Keratinocyte (primary cell): ENCODE results near the gene RNASE13. TPM values are rescaled to one million over a fixed set of nuclear protein-coding genes. Genes with fewer than 3 reads are reported as not detected.

Experiments used
- DNase-seq: peaks from one replicate; pipeline ENCODE4 v3.0.0-alpha.2; 2011; ENCODE audit warnings: low read depth, missing footprints, low spot score
- FAIRE-seq: peaks from 2 replicates; lab custom pipeline; 2011; peaks lifted over from hg19 to GRCh38; lab: Jason Lieb, UNC
- H2AFZ ChIP-seq: 2 replicates; pipeline ENCODE4 v1.6.0; 2012; ENCODE audit warnings: low read length, control low read depth, inconsistent platforms; ENCODE audit not compliant: control insufficient read depth
- H3K27ac ChIP-seq: 2 replicates; pipeline ENCODE4 v1.5.1; 2011; ENCODE audit warnings: low read length; ENCODE audit not compliant: control insufficient read depth, insufficient read depth
- H3K27me3 ChIP-seq: 3 replicates; pipeline ENCODE4 v1.6.0; 2011; ENCODE audit warnings: low read length; ENCODE audit not compliant: control insufficient read depth, insufficient read depth; ENCODE audit errors: extremely low read depth
- H3K36me3 ChIP-seq, 2 experiments: 2 replicates in 1 of 2; 3 replicates in 1 of 2; pipeline ENCODE4 v1.5.1; 2011; ENCODE audit warnings: low read length in 2 of 2, mild to moderate bottlenecking in 1 of 2; ENCODE audit not compliant: control insufficient read depth in 2 of 2, insufficient read depth in 2 of 2; ENCODE audit errors: extremely low read depth in 1 of 2
- H3K4me1 ChIP-seq: 3 replicates; pipeline ENCODE4 v1.5.1; 2011; ENCODE audit warnings: low read length; ENCODE audit not compliant: control insufficient read depth, insufficient read depth; ENCODE audit errors: extremely low read depth
- H3K4me2 ChIP-seq: 3 replicates; pipeline ENCODE4 v1.6.0; 2011; ENCODE audit warnings: low read depth, low read length; ENCODE audit not compliant: control insufficient read depth, insufficient read depth; ENCODE audit errors: extremely low read depth
- H3K4me3 ChIP-seq, 3 experiments: fragments of 200-600 bp in 1 of 3; sonication (generic) in 1 of 3; 2 replicates in 2 of 3; 3 replicates in 1 of 3; pipeline ENCODE4 v1.5.1; 2011 to 2016; ENCODE audit warnings: low read length in 3 of 3, mild to moderate bottlenecking in 3 of 3, control low read depth in 2 of 3, inconsistent platforms in 1 of 3, low read depth in 1 of 3, mixed read lengths in 1 of 3, mixed run types in 1 of 3, moderate library complexity in 1 of 3; ENCODE audit not compliant: control insufficient read depth in 2 of 3, insufficient read depth in 2 of 3; ENCODE audit errors: extremely low read depth in 1 of 3
- H3K79me2 ChIP-seq: 2 replicates; pipeline ENCODE4 v1.6.0; 2012; ENCODE audit warnings: low read length; ENCODE audit not compliant: control insufficient read depth, insufficient read depth
- H3K9ac ChIP-seq: 3 replicates; pipeline ENCODE4 v1.6.0; 2011; ENCODE audit warnings: low read length; ENCODE audit not compliant: control insufficient read depth, insufficient read depth; ENCODE audit errors: extremely low read depth
- H3K9me1 ChIP-seq: 3 replicates; pipeline ENCODE4 v1.6.0; 2011; ENCODE audit warnings: low read length; ENCODE audit not compliant: control insufficient read depth, insufficient read depth; ENCODE audit errors: extremely low read depth
- H3K9me3 ChIP-seq: 2 replicates; pipeline ENCODE4 v1.5.1; 2012; ENCODE audit warnings: low read depth, low read length; ENCODE audit not compliant: control insufficient read depth
- H4K20me1 ChIP-seq: 3 replicates; pipeline ENCODE4 v1.6.0; 2011; ENCODE audit warnings: low read length; ENCODE audit not compliant: control insufficient read depth, insufficient read depth; ENCODE audit errors: extremely low read depth
- EZH2 ChIP-seq: IDR thresholded peaks from one replicate; pipeline ENCODE4 v1.6.1; 2012; ENCODE audit warnings: inconsistent platforms, mild to moderate bottlenecking, low read length, moderate library complexity
- dilution Hi-C: fragments of 300-500 bp; cut with MboI; formaldehyde crosslinking; loops from one replicate; pipeline ENCODE4 v1.7.0; 2020; ENCODE audit warnings: low sequenced_read_pairs; ENCODE audit not compliant: extremely low pct_ligation_motif_present
- polyA plus RNA-seq, 5 experiments: library from polyadenylated mRNA; depleted of rRNA in 3 of 5; stranded (reverse) in 3 of 5; stranded (forward) in 1 of 5; unstranded in 1 of 5; fragments of >200 nt; gene quantifications; 1 replicate in 1 of 5; 2 replicates in 3 of 5; 3 replicates in 1 of 5; pipeline versions ENCODE4 v1.2.1 to v1.2.3, GENCODE V29; 2011 to 2012; ENCODE audit warnings: missing spikeins in 2 of 5, low read depth in 1 of 5, low replicate concordance in 1 of 5
- TF ChIP-seq, protein P1 (sequence below), 3 experiments: IDR thresholded peaks in 1 of 3; conservative IDR thresholded peaks in 1 of 3; optimal IDR thresholded peaks in 1 of 3; 2 replicates in 2 of 3; 3 replicates in 1 of 3; pipeline versions ENCODE3 to v1.5.1; 2011; ENCODE audit warnings: low read length in 3 of 3, mild to moderate bottlenecking in 3 of 3, moderate library complexity in 2 of 3, control low read depth in 1 of 3, inconsistent platforms in 1 of 3; ENCODE audit not compliant: insufficient read depth in 2 of 3; ENCODE audit errors: extremely low read depth in 1 of 3

RNASE13 gene
- polyA plus RNA-seq, 1 donor (not counting 4 experiments of a cell fraction or from before 2014, with no cell fraction given): not detected

DNA sequence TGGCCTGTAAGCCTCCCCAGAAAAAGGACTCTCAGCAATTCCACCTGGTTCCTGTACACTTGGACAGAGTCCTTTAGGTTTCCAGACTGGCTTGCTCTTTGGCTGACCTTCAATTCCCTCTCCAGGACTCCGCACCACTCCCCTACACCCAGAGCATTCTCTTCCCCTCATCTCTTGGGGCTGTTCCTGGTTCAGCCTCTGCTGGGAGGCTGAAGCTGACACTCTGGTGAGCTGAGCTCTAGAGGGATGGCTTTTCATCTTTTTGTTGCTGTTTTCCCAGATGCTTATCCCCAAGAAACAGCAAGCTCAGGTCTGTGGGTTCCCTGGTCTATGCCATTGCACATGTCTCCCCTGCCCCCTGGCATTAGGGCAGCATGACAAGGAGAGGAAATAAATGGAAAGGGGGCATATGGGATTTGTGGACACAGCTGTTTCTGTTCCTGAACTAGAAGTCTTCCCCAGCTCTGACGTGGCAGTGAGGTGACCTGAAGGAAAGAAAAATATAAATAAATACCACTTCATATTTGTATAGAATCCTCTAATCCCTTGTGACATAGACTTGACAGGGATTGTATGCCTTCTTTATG is 8.9 kb upstream of the RNASE13 start:
- no peak overlapping the region for H3K9ac ChIP-seq
- no peaks in the 10 kb centered on the region for H3K9me1 ChIP-seq
- no peaks in the 10 kb centered on the region for H4K20me1 ChIP-seq
- DNase-seq (no peak), FAIRE-seq (no peak)
- H2AFZ ChIP-seq: no peak overlapping the region
- H3K27me3 ChIP-seq: no peaks in the 10 kb centered on the region
- H3K4me2 ChIP-seq: peak overlapping the region; percentile 96
- no peak for TF ChIP-seq EZH2
- TF ChIP-seq, protein P1, sequence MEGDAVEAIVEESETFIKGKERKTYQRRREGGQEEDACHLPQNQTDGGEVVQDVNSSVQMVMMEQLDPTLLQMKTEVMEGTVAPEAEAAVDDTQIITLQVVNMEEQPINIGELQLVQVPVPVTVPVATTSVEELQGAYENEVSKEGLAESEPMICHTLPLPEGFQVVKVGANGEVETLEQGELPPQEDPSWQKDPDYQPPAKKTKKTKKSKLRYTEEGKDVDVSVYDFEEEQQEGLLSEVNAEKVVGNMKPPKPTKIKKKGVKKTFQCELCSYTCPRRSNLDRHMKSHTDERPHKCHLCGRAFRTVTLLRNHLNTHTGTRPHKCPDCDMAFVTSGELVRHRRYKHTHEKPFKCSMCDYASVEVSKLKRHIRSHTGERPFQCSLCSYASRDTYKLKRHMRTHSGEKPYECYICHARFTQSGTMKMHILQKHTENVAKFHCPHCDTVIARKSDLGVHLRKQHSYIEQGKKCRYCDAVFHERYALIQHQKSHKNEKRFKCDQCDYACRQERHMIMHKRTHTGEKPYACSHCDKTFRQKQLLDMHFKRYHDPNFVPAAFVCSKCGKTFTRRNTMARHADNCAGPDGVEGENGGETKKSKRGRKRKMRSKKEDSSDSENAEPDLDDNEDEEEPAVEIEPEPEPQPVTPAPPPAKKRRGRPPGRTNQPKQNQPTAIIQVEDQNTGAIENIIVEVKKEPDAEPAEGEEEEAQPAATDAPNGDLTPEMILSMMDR (optimal IDR thresholded peaks at IDR 0.05 in 1 of 3, IDR thresholded peaks at IDR 0.05 in 1 of 3, conservative IDR thresholded peaks at IDR 0.05 in 1 of 3; ENCODE audit: extremely low read depth in 1 of 3, insufficient read depth in 2 of 3, low read length in 3 of 3): no peak
- no peaks in the 10 kb centered on the region for H3K9me3 ChIP-seq
- H3K4me3 ChIP-seq: peak overlapping the region in 1 of 3 experiments; percentile 68
- peak overlapping the region; percentile 15 for H3K27ac ChIP-seq
- dilution Hi-C loops: no loop called here
- peaks cover 53% of the 10 kb centered on the region for H3K4me1 ChIP-seq
- peaks cover 12% of the 10 kb centered on the region for H3K79me2 ChIP-seq
- H3K36me3 ChIP-seq: no peaks in the 10 kb centered on the region

DNA sequence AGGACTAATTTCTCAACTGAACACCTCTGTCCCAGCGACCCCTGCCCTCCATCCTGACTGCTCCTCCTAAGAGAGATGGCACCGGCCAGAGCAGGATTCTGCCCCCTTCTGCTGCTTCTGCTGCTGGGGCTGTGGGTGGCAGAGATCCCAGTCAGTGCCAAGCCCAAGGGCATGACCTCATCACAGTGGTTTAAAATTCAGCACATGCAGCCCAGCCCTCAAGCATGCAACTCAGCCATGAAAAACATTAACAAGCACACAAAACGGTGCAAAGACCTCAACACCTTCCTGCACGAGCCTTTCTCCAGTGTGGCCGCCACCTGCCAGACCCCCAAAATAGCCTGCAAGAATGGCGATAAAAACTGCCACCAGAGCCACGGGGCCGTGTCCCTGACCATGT is 8.3 kb upstream of the RNASE13 start:
- Histone ChIP-seq H3K9ac (peak overlapping the region; percentile 81), H3K4me1 (peaks cover 53% of the 10 kb centered on the region)

More for the DNA sequence above, 8.3 kb upstream of the RNASE13 start:
- H3K9me1 ChIP-seq: no peaks in the 10 kb centered on the region
- dilution Hi-C loops: no loop called here
- no peak for TF ChIP-seq EZH2
- TF ChIP-seq, protein P1 (optimal IDR thresholded peaks at IDR 0.05 in 1 of 3, IDR thresholded peaks at IDR 0.05 in 1 of 3, conservative IDR thresholded peaks at IDR 0.05 in 1 of 3; ENCODE audit: extremely low read depth in 1 of 3, insufficient read depth in 2 of 3, low read length in 3 of 3): no peak
- peak overlapping the region; percentile 39 to 79 (median 68) for H3K4me3 ChIP-seq
- no peaks in the 10 kb centered on the region for H4K20me1 ChIP-seq
- no peaks in the 10 kb centered on the region for H3K27me3 ChIP-seq
- no peaks in the 10 kb centered on the region for H3K9me3 ChIP-seq
- peak overlapping the region; percentile 90 for H3K27ac ChIP-seq
- no peaks in the 10 kb centered on the region for H3K36me3 ChIP-seq
- peak overlapping the region; percentile 96 for H3K4me2 ChIP-seq
- no peak for DNase-seq
- no peak overlapping the region for H2AFZ ChIP-seq
- FAIRE-seq: no peak
- peaks cover 12% of the 10 kb centered on the region for H3K79me2 ChIP-seq
